ENCODE results near the gene PHACTR4. TPM values are rescaled to one million over a fixed set of nuclear protein-coding genes. Genes with fewer than 3 reads are reported as not detected.
"Not testable (repeated sequence)": the region's sequence is repeated elsewhere in the genome, so short reads cannot be mapped to it uniquely, and the experiment has no call there.

Gene PHACTR4
- total RNA-seq, 3 donors from 2014 or later: 47.6 to 62.3 (median 54.8) TPM

DNA sequence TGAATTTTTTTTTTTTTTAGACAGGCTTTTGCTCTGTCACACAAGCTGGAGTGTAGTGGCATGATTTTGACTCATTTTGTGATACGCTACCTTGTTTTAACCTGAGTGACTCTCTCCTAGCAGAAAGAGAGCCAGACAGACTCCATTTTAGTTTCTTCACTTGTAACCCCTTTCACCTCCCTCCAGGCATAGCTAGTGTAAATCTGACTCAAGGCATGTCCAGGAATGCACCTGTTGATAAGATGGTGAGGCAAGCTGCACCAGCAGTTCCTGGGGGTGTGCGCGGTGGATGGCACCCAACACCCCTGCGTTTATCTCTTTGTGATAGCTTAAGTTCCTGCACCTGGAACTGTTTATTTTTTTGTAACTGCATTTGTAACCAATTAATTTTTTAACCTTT lies 4.7 kb upstream of the PHACTR4 start:
- Histone ChIP-seq H3K4me3 (no peak overlapping the region), H3K4me1 (ENCODE audit: low read depth) (peaks cover 10% of the 10 kb centered on the region), H3K36me3 (ENCODE audit: low read depth) (no peaks in the 10 kb centered on the region), H3K9me3 (no peaks in the 10 kb centered on the region)
- DNase-seq: no peak
- no peak for ATAC-seq
- TF ChIP-seq, protein P1, sequence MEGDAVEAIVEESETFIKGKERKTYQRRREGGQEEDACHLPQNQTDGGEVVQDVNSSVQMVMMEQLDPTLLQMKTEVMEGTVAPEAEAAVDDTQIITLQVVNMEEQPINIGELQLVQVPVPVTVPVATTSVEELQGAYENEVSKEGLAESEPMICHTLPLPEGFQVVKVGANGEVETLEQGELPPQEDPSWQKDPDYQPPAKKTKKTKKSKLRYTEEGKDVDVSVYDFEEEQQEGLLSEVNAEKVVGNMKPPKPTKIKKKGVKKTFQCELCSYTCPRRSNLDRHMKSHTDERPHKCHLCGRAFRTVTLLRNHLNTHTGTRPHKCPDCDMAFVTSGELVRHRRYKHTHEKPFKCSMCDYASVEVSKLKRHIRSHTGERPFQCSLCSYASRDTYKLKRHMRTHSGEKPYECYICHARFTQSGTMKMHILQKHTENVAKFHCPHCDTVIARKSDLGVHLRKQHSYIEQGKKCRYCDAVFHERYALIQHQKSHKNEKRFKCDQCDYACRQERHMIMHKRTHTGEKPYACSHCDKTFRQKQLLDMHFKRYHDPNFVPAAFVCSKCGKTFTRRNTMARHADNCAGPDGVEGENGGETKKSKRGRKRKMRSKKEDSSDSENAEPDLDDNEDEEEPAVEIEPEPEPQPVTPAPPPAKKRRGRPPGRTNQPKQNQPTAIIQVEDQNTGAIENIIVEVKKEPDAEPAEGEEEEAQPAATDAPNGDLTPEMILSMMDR (IDR thresholded peaks at IDR 0.05): no peak
- intact Hi-C loops (cut with DNase I, micrococcal nuclease): no loop called here

GRCh38 chr1:28365864-28366263 lies 3.7 kb upstream of the PHACTR4 start:
- DNase-seq (peak in 1 of 3 donors; percentile 73), ATAC-seq (peak; percentile 57)
- Histone ChIP-seq H3K4me1 (ENCODE audit: low read depth) (peaks cover 14% of the 10 kb centered on the region), H3K36me3 (ENCODE audit: low read depth) (no peaks in the 10 kb centered on the region), H3K4me3 (no peak overlapping the region), H3K9me3 (no peaks in the 10 kb centered on the region)
- TF ChIP-seq, protein P1 (IDR thresholded peaks at IDR 0.05): no peak
- intact Hi-C loops (cut with DNase I, micrococcal nuclease): no loop called here

- ATAC-seq; H3K4me3 ChIP-seq; DNase-seq; H3K36me3 ChIP-seq (ENCODE audit: low read depth); intact Hi-C loops (cut with DNase I, micrococcal nuclease); H3K9me3 ChIP-seq: not testable (repeated sequence)
- H3K4me1 ChIP-seq (ENCODE audit: low read depth): peaks cover 23% of the 10 kb centered on the region
These were observed 932 bp upstream of the PHACTR4 start for GRCh38 chr1:28368608-28369007.

GRCh38 chr1:28370239-28371009 lies 884 bp downstream of the PHACTR4 start:
- Histone ChIP-seq H3K4me1 (ENCODE audit: low read depth) (peaks cover 23% of the 10 kb centered on the region), H3K4me3 (peak overlapping the region; percentile 68), H3K36me3 (ENCODE audit: low read depth) (no peaks in the 10 kb centered on the region), H3K9me3 (no peaks in the 10 kb centered on the region)
- TF ChIP-seq, protein P1 (IDR thresholded peaks at IDR 0.05): no peak
- intact Hi-C loops (cut with DNase I, micrococcal nuclease): no loop called here
- no peak for ATAC-seq
- peak in 1 of 3 donors; percentile 34 for DNase-seq

- DNase-seq: no peak
- intact Hi-C loops (cut with DNase I, micrococcal nuclease): no loop called here
- H3K9me3 ChIP-seq: no peaks in the 10 kb centered on the region
- no peak overlapping the region for H3K4me3 ChIP-seq
- H3K4me1 ChIP-seq (ENCODE audit: low read depth): peaks cover 22% of the 10 kb centered on the region
- H3K36me3 ChIP-seq (ENCODE audit: low read depth): no peaks in the 10 kb centered on the region
- ATAC-seq: no peak
- TF ChIP-seq, protein P1 (IDR thresholded peaks at IDR 0.05): no peak
These were observed 1.5 kb downstream of the PHACTR4 start for GRCh38 chr1:28371010-28371377.

- H3K36me3 ChIP-seq (ENCODE audit: low read depth); DNase-seq; ATAC-seq; H3K4me3 ChIP-seq; H3K9me3 ChIP-seq; intact Hi-C loops (cut with DNase I, micrococcal nuclease): not testable (repeated sequence)
- H3K4me1 ChIP-seq (ENCODE audit: low read depth): peaks cover 13% of the 10 kb centered on the region
These were observed 3.9 kb downstream of the PHACTR4 start for GRCh38 chr1:28373450-28373849.
